DND-41 (cell line): ENCODE data around the gene UBE2QL1.

Experiments used
- ATAC-seq: fragments of 200-7000 bp; cut with Tn5 transposase; 3 replicates; pipeline ENCODE4 v1.9.1; 2021; ENCODE audit warnings: low read depth; ENCODE audit not compliant: insufficient read depth
- DNase-seq: peaks from one replicate; pipeline ENCODE4 v3.0.0-alpha.2; 2020
- H2AFZ ChIP-seq: 2 replicates; pipeline ENCODE4 v1.6.0; 2012; ENCODE audit warnings: low read depth, low read length
- H3K27ac ChIP-seq: 2 replicates; pipeline ENCODE4 v1.5.1; 2012; ENCODE audit warnings: low read length, inconsistent platforms
- H3K27me3 ChIP-seq: fragments of 200-600 bp; sonication (generic); 2 replicates; pipeline ENCODE4 v1.6.0; 2012; ENCODE audit warnings: low read length, mild to moderate bottlenecking, inconsistent platforms; ENCODE audit not compliant: insufficient read depth, poor library complexity
- H3K36me3 ChIP-seq: 2 replicates; pipeline ENCODE4 v1.5.1; 2012; ENCODE audit warnings: low read length, inconsistent platforms; ENCODE audit not compliant: insufficient read depth
- H3K4me1 ChIP-seq: 2 replicates; pipeline ENCODE4 v1.5.1; 2012; ENCODE audit warnings: mild to moderate bottlenecking, low read length; ENCODE audit not compliant: insufficient read depth
- H3K4me2 ChIP-seq: 2 replicates; pipeline ENCODE4 v1.6.0; 2012; ENCODE audit warnings: mild to moderate bottlenecking, moderate library complexity, low read length, inconsistent platforms; ENCODE audit not compliant: insufficient read depth
- H3K4me3 ChIP-seq, 2 experiments: fragments of 200-600 bp in 1 of 2; shearing (Covaris generic) in 1 of 2; 2 replicates each; pipeline ENCODE4 v1.5.1; 2012 to 2016; ENCODE audit warnings: inconsistent platforms in 2 of 2, low read length in 2 of 2, mild to moderate bottlenecking in 2 of 2, low read depth in 1 of 2, moderate library complexity in 1 of 2
- H3K79me2 ChIP-seq: 2 replicates; pipeline ENCODE4 v1.6.0; 2012; ENCODE audit warnings: low read length, inconsistent platforms; ENCODE audit not compliant: insufficient read depth
- H3K9ac ChIP-seq: 2 replicates; pipeline ENCODE4 v1.6.0; 2012; ENCODE audit warnings: low read depth, mild to moderate bottlenecking, inconsistent platforms, low read length, moderate library complexity
- H3K9me3 ChIP-seq: 2 replicates; pipeline ENCODE4 v1.5.1; 2012; ENCODE audit warnings: low read length, moderate library complexity, mild to moderate bottlenecking, inconsistent platforms; ENCODE audit not compliant: insufficient read depth, severe bottlenecking
- H4K20me1 ChIP-seq: 2 replicates; pipeline ENCODE4 v1.6.0; 2012; ENCODE audit warnings: low read length; ENCODE audit not compliant: insufficient read depth
- CTCF ChIP-seq: IDR thresholded peaks from 2 replicates; pipeline ENCODE4 v1.5.1; 2012; ENCODE audit warnings: borderline replicate concordance, low read length, moderate library complexity, mild to moderate bottlenecking; ENCODE audit not compliant: poor library complexity, severe bottlenecking; ENCODE audit errors: extremely low read depth
- EZH2 ChIP-seq: IDR thresholded peaks from 3 replicates; pipeline ENCODE4 v1.6.1; 2012; ENCODE audit warnings: borderline replicate concordance, low read depth, mild to moderate bottlenecking, moderate library complexity, low read length, inconsistent platforms; ENCODE audit not compliant: severe bottlenecking

Gene UBE2QL1

GRCh38 chr5:6407558-6408259 lies 41.0 kb upstream of the UBE2QL1 start:
- Histone ChIP-seq H3K4me2 (no peak overlapping the region), H3K4me1 (no peaks in the 10 kb centered on the region), H3K27me3 (peaks cover 2% of the 10 kb centered on the region), H3K27ac (no peak overlapping the region), H3K79me2 (no peaks in the 10 kb centered on the region), H3K9me3 (no peaks in the 10 kb centered on the region), H2AFZ (no peak overlapping the region), H3K4me3 (no peak overlapping the region), H3K9ac (no peak overlapping the region), H4K20me1 (no peaks in the 10 kb centered on the region), H3K36me3 (no peaks in the 10 kb centered on the region)
- TF ChIP-seq EZH2 (no peak), CTCF (no peak)
- ATAC-seq = no peak
- no peak for DNase-seq

- H3K9me3 ChIP-seq = no peaks in the 10 kb centered on the region
- H3K27ac ChIP-seq = no peak overlapping the region
- no peaks in the 10 kb centered on the region for H3K4me1 ChIP-seq
- H2AFZ ChIP-seq = no peak overlapping the region
- H3K36me3 ChIP-seq = no peaks in the 10 kb centered on the region
- DNase-seq (no peak), ATAC-seq (no peak)
- H3K4me2 ChIP-seq = no peak overlapping the region
- peaks cover 6% of the 10 kb centered on the region for H3K27me3 ChIP-seq
- no peaks in the 10 kb centered on the region for H3K79me2 ChIP-seq
- TF ChIP-seq CTCF (no peak), EZH2 (no peak)
- no peak overlapping the region for H3K4me3 ChIP-seq
- no peak overlapping the region for H3K9ac ChIP-seq
- H4K20me1 ChIP-seq = no peaks in the 10 kb centered on the region
Measured at GRCh38 chr5:6408260-6408596, 40.4 kb upstream of the UBE2QL1 start.

- no peak for TF ChIP-seq EZH2
- TF ChIP-seq CTCF = no peak
- ATAC-seq = no peak
- Histone ChIP-seq H3K4me3 (no peak overlapping the region), H4K20me1 (no peaks in the 10 kb centered on the region), H3K36me3 (no peaks in the 10 kb centered on the region), H3K9me3 (no peaks in the 10 kb centered on the region), H3K4me2 (no peak overlapping the region), H3K27ac (no peak overlapping the region), H3K9ac (no peak overlapping the region), H3K79me2 (no peaks in the 10 kb centered on the region), H3K27me3 (peaks cover 6% of the 10 kb centered on the region), H3K4me1 (no peaks in the 10 kb centered on the region), H2AFZ (no peak overlapping the region)
- DNase-seq = no peak
Measured at GRCh38 chr5:6408627-6409446, 39.8 kb upstream of the UBE2QL1 start.
